ENCODE measurements around the gene USP25. TPM values are rescaled to one million over a fixed set of nuclear protein-coding genes. Genes with fewer than 3 reads are reported as not detected.
A peak's percentile ranks its signal among the peaks of the same experiment; 100 is the strongest.

Gene USP25
- total and polyA plus RNA-seq, 2 of the 8 experiments (the other 6 are each of a cell fraction or from before 2014, with no cell fraction given), result 11.2 to 48.1 TPM

DNA sequence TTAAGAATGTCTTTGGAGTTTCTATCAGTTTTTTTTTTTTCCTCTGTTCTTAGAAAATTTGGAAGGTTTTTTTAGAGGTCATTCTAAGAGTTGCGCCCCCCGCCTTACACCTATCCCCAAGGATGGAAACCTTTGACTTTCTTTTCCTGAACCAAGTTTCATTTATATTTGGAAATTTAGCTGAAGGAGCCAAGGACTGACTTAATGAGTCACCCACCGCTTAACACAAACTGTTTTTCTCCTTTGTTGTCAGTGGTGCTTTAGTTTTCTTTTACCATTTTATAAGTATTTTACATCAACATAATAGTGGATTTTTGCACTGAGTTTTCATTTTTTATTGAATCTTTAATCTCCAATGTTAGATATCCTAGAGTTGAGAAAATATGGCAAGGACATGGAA lies 25.3 kb downstream of the USP25 start:
- Histone ChIP-seq H2BK120ac (replicated peaks; ENCODE audit: low read depth, low read length) (no peak overlapping the region), H3K27me3 (replicated peaks in 1 of 4; ENCODE audit: control insufficient read depth in 3 of 4, extremely low read depth in 1 of 4, insufficient read depth in 3 of 4, low read length in 3 of 4) (no peaks in the 10 kb centered on the region), H3K36me3 (ENCODE audit: control insufficient read depth in 2 of 4, insufficient read depth in 4 of 4, low read length in 3 of 4) (peaks cover 0 to 4% (median 2%) of the 10 kb centered on the region in 4 experiments; a peak in 2 of 8 replicates), H2BK15ac (ENCODE audit: low read length) (no peak overlapping the region), H4K20me1 (replicated peaks in 1 of 2; ENCODE audit: control insufficient read depth in 1 of 2, insufficient read depth in 2 of 2, low read length in 2 of 2) (peaks cover 11% of the 10 kb centered on the region in 2 experiments), H4K8ac (ENCODE audit: extremely low read depth, insufficient read depth, low read length) (no peak overlapping the region), H3K4me2 (ENCODE audit: insufficient read depth in 1 of 2, low read depth in 2 of 2, low read length in 2 of 2) (no peak overlapping the region; a peak in 2 of 4 replicates), H2BK20ac (ENCODE audit: low read length) (no peak overlapping the region), H2BK12ac (ENCODE audit: low read depth, low read length) (no peak overlapping the region), H3K4ac (replicated peaks; ENCODE audit: insufficient read length, low read depth, low read length) (no peak overlapping the region), H3K79me1 (ENCODE audit: low read depth, low read length) (no peaks in the 10 kb centered on the region), H3K79me2 (ENCODE audit: control insufficient read depth in 1 of 2, insufficient read depth in 2 of 2, low read length in 2 of 2) (peaks cover 16 to 93% of the 10 kb centered on the region in 2 experiments), H3K18ac (ENCODE audit: extremely low read depth, low read length) (no peak overlapping the region), H3K9me3 (ENCODE audit: insufficient read depth in 2 of 2, low read depth in 1 of 2, low read length in 1 of 2) (peaks cover 0 to 7% of the 10 kb centered on the region in 2 experiments; a peak in 2 of 4 replicates), H3K23ac (ENCODE audit: insufficient read length) (no peak overlapping the region), H2BK5ac (ENCODE audit: low read depth, low read length) (no peak overlapping the region), H3K4me3 (ENCODE audit: extremely low read depth in 1 of 4, insufficient read depth in 2 of 4, low read depth in 3 of 4, low read length in 4 of 4) (peak overlapping the region in 1 of 4 experiments; percentile 4; a peak in 1 of 8 replicates), H4K91ac (replicated peaks; ENCODE audit: insufficient read length, low read length) (no peak overlapping the region), H3K9ac (replicated peaks in 1 of 4; ENCODE audit: extremely low read depth in 1 of 4, low read depth in 3 of 4, low read length in 3 of 4) (no peak overlapping the region), H2AFZ (ENCODE audit: low read length) (no peak overlapping the region), H3K23me2 (ENCODE audit: low read depth, low read length) (no peaks in the 10 kb centered on the region), H3K4me1 (replicated peaks in 1 of 4; ENCODE audit: control insufficient read depth in 3 of 4, insufficient read depth in 4 of 4, low read length in 3 of 4) (peaks cover 1 to 23% (median 20%) of the 10 kb centered on the region in 4 experiments; a peak in 6 of 7 replicates), H2AK5ac (ENCODE audit: low read depth, low read length) (no peak overlapping the region), H3K56ac (replicated peaks; ENCODE audit: insufficient read length, low read depth, low read length) (no peak overlapping the region), H3K27ac (ENCODE audit: low read depth, low read length) (no peak overlapping the region), H4K5ac (ENCODE audit: insufficient read length, low read depth, low read length) (no peak overlapping the region), H3K14ac (ENCODE audit: insufficient read length) (no peak overlapping the region)
- no peak for FAIRE-seq
- WGBS, 2 experiments (ENCODE audit: extremely low coverage in 1 of 2, insufficient coverage in 1 of 2, insufficient read length in 1 of 2, insufficient replicate concordance in 2 of 2, low coverage in 1 of 2, low lambda C conversion rate in 2 of 2, missing lambda C conversion rate in 1 of 2), result 84% methylated on average over 3 of the region's 3 CpGs; no CpG with 5 or more reads in 1 of the 2 experiments
- ChIA-PET POLR2A (ENCODE audit: partially characterized antibody) (interaction anchor here (4.0 kb wide), 1 partner anchor 26 kb away, joined by 26 read pairs; the partner anchor contains the start of gene USP25), CTCF (ENCODE audit: partially characterized antibody) (no interaction called here)
- no peak for DNase-seq (ENCODE audit: low read depth in 1 of 2, low spot score in 2 of 2)
- no peak for TF ChIP-seq EGR1 (IDR thresholded peaks at IDR 0.05; ENCODE audit: borderline replicate concordance, low read depth, low read length)
- no peak for TF ChIP-seq CBX5 (IDR thresholded peaks at IDR 0.05; ENCODE audit: low read depth, low read length)
- TF ChIP-seq TAF1 (IDR thresholded peaks at IDR 0.05; ENCODE audit: low read depth, low read length), result no peak
- TF ChIP-seq EZH2 (IDR thresholded peaks at IDR 0.05; ENCODE audit: low read depth, low read length, severe bottlenecking), result no peak
- TF ChIP-seq MAFK (IDR thresholded peaks at IDR 0.05; ENCODE audit: low read depth, low read length), result no peak
- TF ChIP-seq BACH1 (IDR thresholded peaks at IDR 0.05; ENCODE audit: low read length), result no peak
- no peak for TF ChIP-seq CBX8 (IDR thresholded peaks at IDR 0.05; ENCODE audit: borderline replicate concordance, low read depth, low read length)
- TF ChIP-seq, protein P1, sequence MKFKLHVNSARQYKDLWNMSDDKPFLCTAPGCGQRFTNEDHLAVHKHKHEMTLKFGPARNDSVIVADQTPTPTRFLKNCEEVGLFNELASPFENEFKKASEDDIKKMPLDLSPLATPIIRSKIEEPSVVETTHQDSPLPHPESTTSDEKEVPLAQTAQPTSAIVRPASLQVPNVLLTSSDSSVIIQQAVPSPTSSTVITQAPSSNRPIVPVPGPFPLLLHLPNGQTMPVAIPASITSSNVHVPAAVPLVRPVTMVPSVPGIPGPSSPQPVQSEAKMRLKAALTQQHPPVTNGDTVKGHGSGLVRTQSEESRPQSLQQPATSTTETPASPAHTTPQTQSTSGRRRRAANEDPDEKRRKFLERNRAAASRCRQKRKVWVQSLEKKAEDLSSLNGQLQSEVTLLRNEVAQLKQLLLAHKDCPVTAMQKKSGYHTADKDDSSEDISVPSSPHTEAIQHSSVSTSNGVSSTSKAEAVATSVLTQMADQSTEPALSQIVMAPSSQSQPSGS (IDR thresholded peaks at IDR 0.05; ENCODE audit: low read length), result no peak
- no peak for TF ChIP-seq GTF2F1 (IDR thresholded peaks at IDR 0.05; ENCODE audit: borderline replicate concordance, low read depth, low read length)
- TF ChIP-seq EP300 (IDR thresholded peaks at IDR 0.05; ENCODE audit: borderline replicate concordance in 1 of 2, low read depth in 2 of 2, low read length in 2 of 2), result no peak

Measured in H1 (cell line).